NCI-H748 treated with DMSO at 0.1 percent for 48 hours (cell line): Measurements from ENCODE around the gene CSNK1E.

Experiments
- DNase-seq: peaks from one replicate; lab custom pipeline; 2025; lab: John Stamatoyannopoulos, UW

Gene CSNK1E

GRCh38 chr22:38249803-38250642 is 67.2 kb downstream of the CSNK1E start:
- DNase-seq: no peak

GRCh38 chr22:38249301-38249700 is 67.9 kb downstream of the CSNK1E start:
- DNase-seq: no peak

GRCh38 chr22:38248280-38248679 is 69.0 kb downstream of the CSNK1E start:
- no peak for DNase-seq

- DNase-seq: no peak
Observed at GRCh38 chr22:38247713-38248112, 69.5 kb downstream of the CSNK1E start.

GRCh38 chr22:38246692-38247091 is 70.5 kb downstream of the CSNK1E start:
- no peak for DNase-seq

- no peak for DNase-seq
Observed at GRCh38 chr22:38246046-38246658, 71.1 kb downstream of the CSNK1E start.

- no peak for DNase-seq
Observed at GRCh38 chr22:38244106-38244505, 73.1 kb downstream of the CSNK1E start.

GRCh38 chr22:38243007-38243765 is 74.0 kb downstream of the CSNK1E start:
- DNase-seq: peak; percentile 76

GRCh38 chr22:38240734-38241252 is 76.4 kb downstream of the CSNK1E start:
- no peak for DNase-seq
